ENCODE data around the gene ARMC9. TPM values are rescaled to one million over a fixed set of nuclear protein-coding genes. Genes with fewer than 3 reads are reported as not detected.
"Not testable (repeated sequence)": the region's sequence is repeated elsewhere in the genome, so short reads cannot be mapped to it uniquely, and the experiment has no call there.

The ARMC9 gene
- total RNA-seq, 1 donor from 2014 or later: 3.9 TPM

DNA sequence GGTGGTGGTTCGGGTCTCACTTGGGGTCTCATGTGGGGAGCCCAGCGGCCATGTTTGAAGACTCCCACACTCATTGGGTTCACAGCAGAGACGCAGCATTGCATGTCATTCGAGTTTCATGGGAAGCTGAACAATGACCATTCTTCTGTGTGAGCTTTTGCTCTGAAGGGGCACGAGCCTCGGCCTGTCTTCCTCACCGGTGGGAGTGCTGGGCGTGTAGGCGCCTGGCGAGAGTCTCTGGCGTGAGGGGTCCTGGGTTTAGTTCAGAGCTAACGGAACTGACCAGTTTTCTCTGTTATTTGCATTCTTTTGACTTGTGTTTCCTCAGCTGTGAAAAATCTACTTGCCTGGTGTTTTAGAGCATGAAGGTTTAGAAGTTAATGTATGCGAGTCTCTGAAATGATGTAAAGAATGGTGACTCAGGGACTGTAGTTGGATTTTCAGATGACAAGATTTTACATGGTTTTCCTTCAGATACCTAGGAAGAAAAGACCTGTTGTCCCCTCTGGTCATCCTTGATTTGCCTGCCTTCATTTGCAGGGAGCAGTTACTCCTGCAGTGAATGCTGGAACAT is 98.1 kb downstream of the ARMC9 start:
- intact Hi-C loops (cut with DNase I): loop anchor here (5.0 kb wide), 2 partner anchors 49 to 61 kb away; no protein-coding TSS in a partner anchor
- DNase-seq (ENCODE audit: low spot score): no peak

DNA sequence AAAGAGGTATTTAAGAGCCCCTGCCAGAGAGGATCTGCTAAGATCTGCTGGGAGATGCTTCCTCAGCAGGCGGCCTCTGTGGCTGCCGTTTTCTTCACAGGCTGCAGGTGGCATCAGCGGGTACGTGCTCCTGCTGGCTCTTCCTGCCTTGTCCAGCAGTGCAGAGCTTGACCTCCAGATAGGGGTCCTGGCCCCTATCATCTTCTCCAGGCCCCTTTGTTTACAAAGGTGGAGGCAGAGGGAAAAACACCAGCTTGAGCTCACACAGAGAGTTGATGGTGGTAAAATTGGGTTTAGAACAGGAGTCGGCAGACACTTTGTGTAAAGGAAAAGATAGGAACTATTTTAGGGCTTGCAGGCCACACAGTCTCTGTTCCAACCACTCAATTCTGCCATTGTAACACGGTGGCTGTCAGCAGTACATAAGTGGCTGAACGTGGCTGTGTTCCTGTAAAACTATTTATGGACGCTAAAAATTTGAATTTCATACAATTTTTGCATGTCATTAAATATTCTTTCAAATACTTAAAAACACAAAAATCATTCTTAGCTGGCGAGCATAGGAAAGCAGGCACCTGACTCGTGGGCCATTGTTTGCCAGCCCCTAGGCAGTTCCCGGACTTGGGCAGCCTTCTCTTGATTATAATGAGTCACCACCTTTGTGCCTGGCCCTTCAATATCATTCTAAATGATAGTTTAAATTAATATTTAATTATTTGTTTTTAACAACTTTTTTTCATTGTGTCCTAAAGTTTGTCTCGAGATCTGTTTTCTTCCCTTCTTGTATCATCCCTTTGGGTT is 98.9 kb downstream of the ARMC9 start:
- intact Hi-C loops (cut with DNase I): loop anchor here (5.0 kb wide), 2 partner anchors 50 to 60 kb away; no protein-coding TSS in a partner anchor
- no peak for DNase-seq (ENCODE audit: low spot score)

DNA sequence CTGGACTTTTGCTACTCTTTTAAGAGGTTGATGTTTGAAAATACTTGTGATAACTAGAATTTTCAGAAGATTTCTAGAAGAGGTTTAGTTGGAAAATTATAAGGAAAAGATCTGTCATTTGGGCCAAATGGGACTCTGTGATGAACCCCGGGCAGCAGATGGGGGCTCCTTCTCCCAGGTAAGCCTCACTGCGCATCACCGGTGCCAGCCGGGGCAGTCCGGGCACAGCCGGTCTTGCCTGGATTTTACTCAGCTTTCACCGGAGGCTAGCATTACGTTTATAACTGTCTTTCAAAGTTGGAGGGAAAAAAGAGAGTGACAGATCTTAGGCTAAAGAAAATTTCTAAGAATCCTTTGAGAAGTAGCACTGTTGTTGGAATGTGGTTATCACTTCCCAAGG is 99.7 kb downstream of the ARMC9 start:
- intact Hi-C loops (cut with DNase I): loop anchor here (5.0 kb wide), 2 partner anchors 51 to 59 kb away; no protein-coding TSS in a partner anchor
- no peak for DNase-seq (ENCODE audit: low spot score)

DNA sequence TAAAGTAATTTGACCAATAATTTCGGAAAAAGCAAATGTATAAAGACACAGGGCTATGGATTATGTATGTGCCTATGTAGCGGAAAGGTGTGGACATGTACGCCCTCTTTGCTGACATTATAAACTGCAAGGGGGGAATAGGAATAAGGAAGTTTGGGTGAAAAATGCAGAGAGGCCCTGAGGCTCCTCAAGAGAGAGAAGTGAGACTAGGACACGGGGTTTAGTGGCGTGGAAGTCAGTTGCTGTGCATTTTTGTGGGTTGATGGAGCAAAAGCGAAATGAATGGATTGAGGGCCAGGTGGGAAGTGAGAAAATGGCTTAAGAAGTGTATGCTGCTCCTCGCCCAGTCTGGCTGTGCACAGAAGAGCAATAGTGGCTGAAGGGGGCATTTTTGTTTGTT is 100.8 kb downstream of the ARMC9 start:
- no peak for DNase-seq (ENCODE audit: low spot score)
- intact Hi-C loops (cut with DNase I): loop anchor here (5.0 kb wide), 2 partner anchors 52 to 58 kb away; no protein-coding TSS in a partner anchor

DNA sequence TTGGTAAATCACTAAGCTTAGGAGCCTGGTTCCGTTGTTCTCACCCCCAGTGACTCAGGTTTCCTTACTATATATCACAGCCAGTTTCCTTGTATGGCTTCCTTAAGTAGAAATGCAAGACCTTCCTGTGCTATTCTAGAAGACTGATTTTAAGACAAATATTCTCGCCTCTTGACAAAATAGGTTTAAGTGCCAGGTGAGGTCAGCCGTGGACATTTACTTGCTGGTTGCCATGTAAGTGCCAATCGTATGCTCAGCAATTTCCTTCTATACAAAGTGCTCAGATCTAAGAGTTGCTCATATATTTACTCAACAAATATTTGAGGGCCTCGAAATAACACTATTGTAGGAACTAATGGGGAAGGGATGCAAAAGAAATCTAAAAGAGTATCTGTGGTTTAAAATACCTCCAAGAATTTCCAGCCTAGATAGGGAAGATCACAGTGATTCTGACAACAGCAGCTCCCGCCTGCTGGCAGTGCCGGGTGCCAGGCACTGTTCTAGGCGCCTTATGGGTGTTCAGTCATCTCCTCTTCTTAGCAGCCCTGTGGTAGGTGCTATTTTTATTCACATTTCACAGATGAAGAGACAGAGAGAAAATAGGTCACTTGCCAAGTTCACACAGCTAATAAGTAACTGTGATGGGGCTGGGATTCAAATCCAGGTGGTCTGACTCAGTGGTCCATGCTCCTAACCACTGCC is 101.7 kb downstream of the ARMC9 start:
- DNase-seq (ENCODE audit: low spot score): no peak
- intact Hi-C loops (cut with DNase I): no loop called here

DNA sequence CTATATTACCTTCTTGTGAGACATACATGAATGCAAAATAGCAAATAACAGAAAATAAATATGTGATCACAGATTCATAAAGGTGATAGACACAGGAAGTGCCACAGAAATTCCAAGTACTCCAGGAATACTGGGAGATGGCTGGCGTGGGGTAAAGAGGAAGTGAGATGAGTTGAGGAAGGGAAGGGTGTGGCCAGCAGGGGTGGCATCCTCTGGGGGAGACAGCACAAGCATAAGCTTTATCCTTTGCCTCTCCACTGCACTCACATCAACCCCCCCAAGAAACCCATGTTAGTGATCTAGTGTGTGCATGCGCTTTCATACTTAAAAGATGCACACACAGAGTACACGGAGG is 102.3 kb downstream of the ARMC9 start:
- DNase-seq (ENCODE audit: low spot score): no peak
- intact Hi-C loops (cut with DNase I): no loop called here

DNA sequence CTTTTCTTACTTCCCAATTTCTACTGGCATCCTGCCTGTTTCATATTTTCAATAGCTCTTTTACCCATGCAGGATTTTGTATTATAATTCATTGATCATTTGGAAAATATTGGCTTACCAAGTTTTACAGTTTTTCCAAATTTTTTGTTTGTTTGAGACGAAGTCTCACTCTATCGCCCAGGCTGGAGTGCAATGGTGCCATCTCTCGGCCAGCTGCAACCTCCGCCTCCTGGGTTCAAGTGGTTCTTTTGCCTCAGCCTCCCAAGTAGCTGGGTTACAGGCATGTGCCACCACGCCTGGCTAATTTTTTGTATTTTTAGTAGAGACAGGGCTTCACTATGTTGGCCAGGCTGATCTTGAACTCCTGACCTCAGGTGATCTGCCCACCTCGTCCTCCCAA is 105.8 kb downstream of the ARMC9 start:
- intact Hi-C loops (cut with DNase I); DNase-seq (ENCODE audit: low spot score): not testable (repeated sequence)

DNA sequence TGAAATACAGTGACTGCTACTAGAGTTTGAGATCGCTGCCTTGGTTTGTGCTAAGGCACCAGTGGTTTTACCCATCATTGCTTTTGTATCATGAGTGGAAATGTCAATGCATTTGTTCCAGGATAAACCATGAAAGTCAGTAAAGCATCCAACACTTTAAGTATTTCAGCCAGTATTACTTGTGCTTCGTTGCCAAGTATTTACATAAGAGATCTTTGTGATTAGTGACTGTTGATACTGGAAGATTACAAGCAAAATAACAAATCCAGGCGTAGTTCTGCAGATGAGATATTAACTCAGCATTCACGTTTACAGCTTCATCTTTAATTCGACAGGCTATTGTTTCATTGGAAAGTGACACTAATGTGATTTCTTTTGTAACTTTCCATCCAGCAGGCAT is 106.8 kb downstream of the ARMC9 start:
- DNase-seq (ENCODE audit: low spot score): no peak
- intact Hi-C loops (cut with DNase I): no loop called here

DNA sequence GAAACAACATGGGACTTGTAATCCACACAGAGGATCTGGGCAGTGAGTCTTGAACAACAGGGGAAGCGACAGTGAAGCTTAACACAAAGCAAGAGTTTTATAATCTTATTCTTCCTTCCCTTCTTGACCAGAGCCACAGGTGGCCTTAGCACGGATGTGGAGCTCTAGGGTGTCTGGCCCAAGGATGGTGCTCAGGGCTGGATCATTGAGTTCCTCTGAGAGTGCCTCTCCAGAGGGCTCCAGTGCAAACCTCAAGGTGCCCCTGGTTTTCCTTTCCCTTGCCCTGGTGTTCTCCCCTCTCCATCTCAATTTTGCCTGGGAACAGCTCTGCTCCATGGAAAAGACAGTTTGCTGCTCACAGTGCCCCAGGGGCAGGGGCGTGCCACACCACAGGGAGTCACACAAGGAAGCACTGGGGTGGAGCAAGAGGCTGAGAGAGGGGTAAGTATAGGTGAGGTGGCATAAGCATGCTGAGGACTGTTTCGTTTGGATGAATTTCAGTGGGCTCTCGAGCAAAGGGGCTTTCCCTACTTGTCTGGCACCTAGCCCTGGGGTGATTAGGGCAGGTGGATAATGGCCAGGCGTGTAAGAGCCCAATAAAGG is 108.5 kb downstream of the ARMC9 start:
- DNase-seq (ENCODE audit: low spot score): no peak
- intact Hi-C loops (cut with DNase I): no loop called here

DNA sequence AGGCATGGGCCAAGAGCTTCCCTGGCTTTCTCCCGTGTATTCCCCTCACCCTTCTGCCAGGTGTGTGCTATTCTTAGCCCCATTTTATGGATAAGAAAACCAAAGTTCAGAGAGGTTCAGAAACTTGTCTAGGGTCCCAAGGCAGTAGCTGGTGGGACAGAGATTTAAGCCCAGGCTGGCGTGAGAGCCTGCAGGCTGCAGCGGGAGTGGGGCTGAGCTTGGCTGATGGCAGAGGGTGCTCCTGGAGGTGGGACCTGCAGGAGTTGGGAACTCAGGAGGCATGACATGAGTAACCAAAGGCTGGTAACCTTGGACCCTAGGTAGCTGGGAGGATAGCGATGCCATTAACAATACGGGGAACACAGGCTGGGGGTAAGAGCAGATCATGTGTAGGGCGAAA is 109.8 kb downstream of the ARMC9 start:
- no peak for DNase-seq (ENCODE audit: low spot score)
- intact Hi-C loops (cut with DNase I): no loop called here

DNA sequence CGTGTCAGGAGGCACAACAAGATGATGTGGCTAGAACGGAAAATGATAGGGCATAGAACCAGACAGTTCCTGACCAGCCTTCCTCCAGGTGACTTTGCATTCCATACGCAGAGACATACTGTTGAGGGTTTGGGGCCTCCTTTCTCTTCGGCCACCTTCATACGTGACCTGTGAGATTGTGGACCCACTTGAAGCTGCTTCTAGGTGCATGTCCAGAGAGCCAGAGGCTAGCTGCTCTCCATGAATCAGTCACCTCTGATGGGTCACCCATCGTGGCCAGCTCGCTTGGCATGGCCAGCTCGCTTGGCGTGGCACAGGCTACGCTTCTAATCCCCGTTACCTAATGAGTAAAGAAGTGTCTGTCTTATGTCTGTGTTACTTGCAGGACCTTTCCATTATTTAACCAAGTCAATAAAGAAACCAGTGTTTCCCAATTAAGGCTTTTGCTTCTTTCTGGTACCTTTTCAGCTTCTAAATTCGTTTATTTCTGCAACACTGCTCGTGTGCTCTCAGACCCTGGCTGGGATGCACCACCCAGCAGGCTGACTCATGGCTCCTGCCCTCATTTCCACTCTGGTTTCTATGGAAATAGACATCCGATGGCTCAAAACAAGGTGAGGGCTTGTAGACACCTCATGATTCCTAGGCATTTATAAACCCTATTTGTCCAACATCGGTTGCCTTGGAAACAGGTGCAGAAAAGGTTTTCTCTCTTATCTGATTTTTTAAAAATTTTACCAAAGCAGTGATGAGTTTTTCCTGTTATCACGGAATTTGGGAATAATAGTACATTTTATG is 110.4 kb downstream of the ARMC9 start:
- DNase-seq (ENCODE audit: low spot score): no peak
- intact Hi-C loops (cut with DNase I): no loop called here

DNA sequence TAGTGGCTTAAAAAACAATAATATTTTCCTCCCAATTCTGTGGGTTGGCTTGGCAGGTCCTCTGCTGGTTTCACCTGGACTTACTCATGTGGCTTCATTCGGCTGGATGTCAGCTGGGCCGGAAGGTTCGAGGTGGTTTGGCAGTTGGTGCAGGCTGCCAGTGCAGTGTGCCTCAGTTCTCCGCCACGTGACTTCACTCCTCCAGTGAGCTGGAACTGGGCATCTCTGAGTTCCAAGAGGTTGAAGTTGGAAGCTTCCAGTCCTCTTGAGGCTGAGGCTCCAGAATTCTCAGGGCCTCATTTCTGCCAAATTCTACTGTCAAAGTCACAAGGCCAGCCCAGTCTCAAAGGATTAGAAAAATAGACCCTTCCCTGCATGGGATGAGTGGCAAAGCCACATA is 113.6 kb downstream of the ARMC9 start:
- intact Hi-C loops (cut with DNase I): no loop called here
- DNase-seq (ENCODE audit: low spot score): no peak

DNA sequence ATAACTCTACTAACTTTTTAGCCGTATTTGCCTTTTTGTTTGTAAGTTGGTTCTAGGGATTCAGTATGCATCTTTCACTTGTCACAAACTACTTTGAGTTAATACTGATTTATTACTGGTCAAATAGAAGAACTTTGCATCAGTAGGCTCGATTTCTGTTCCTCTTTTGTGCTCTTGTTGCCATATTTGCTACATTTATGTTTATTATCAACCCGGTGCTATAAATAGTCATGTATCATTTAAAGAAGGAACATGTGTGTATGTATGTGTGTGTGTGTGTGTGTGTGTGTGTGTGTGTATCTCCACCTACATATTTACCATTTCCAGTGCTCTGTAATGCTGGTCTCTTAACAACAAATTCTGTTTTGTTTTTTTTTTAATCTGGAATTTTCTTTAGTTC is 117.5 kb downstream of the ARMC9 start:
- intact Hi-C loops (cut with DNase I): loop anchor here (5.0 kb wide), 1 partner anchor 36 kb away; no protein-coding TSS in a partner anchor
- no peak for DNase-seq (ENCODE audit: low spot score)

DNA sequence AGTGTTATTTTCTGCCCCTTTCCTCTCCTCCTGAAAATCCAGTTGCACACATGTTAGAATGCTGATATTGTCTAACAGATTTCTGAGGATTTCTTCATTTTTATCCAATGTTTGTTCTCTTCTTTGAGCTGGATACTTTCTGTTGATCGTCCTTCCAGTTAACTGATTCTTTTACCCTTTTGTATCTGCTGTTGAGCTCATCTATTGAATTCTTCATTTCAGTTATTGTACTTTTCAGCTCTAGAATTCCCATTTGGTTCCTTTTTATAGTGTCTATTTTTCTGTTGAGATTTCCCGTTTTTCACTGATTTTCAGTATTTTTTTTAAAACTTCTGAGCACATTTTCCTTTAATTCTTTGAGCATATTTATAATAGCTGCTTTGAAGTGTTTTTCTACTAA is 119.1 kb downstream of the ARMC9 start:
- no peak for DNase-seq (ENCODE audit: low spot score)
- intact Hi-C loops (cut with DNase I): loop anchor here (5.0 kb wide), 1 partner anchor 35 kb away; no protein-coding TSS in a partner anchor

DNA sequence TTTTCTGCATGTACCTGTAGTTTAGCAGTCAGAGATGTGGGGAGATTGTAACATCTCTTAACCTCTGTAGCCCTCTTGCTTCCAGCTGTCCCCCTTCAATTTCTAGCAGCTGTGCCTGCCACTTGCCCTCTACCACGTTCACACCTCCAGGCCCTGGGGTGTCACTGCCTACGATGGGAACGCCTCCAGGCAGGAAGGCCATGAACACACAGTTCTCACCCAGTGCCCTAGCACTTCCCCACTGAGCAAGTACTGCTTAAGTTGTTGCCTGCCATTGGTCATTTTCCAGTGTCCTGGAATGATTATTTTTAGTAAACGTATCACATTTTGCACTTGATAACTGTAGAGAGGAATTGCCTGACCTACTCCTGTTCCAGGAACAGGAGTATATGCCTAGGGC is 120.0 kb downstream of the ARMC9 start:
- intact Hi-C loops (cut with DNase I): loop anchor here (5.0 kb wide), 1 partner anchor 34 kb away; no protein-coding TSS in a partner anchor
- no peak for DNase-seq (ENCODE audit: low spot score)

DNA sequence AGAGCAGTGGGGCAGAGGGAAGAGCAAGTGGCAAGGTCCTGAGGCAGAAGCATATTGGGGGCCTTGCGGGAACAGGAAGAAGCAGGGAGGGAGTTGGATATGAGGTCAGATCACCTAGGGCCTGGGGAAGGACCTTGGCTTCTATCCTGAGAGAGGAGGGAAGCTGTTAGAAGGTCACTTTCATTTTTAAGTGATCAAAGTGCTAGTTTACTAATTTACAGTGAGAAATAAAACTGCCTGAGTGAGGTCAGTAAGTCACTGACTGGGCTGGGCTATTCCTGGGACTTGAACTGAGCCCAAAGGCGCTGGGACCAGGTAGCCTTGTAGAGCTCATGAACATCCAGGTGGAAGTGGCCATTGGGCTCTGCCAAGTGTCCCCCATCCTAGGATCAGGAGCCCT is 120.5 kb downstream of the ARMC9 start:
- intact Hi-C loops (cut with DNase I): loop anchor here (5.0 kb wide), 1 partner anchor 33 kb away; no protein-coding TSS in a partner anchor
- no peak for DNase-seq (ENCODE audit: low spot score)

DNA sequence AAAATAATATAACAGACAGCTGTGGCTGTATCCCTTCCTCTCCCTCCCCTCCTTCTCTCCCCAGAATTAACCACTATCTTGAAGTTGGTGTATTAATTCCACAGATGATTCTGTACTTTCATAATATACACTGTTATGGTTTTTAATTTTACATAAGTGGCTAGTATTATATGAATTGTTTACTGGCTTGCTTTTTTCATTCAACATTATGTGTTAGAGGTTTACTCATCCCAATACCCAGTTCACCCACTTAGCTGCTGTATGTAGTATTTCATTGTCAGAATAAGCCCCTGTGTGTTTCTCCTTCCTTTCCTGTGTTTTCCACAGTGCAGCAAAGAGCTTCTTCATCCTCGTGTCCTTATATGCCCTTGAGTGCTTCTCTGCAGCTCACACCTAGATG is 121.4 kb downstream of the ARMC9 start:
- no peak for DNase-seq (ENCODE audit: low spot score)
- intact Hi-C loops (cut with DNase I): loop anchor here (5.0 kb wide), 1 partner anchor 32 kb away; no protein-coding TSS in a partner anchor

DNA sequence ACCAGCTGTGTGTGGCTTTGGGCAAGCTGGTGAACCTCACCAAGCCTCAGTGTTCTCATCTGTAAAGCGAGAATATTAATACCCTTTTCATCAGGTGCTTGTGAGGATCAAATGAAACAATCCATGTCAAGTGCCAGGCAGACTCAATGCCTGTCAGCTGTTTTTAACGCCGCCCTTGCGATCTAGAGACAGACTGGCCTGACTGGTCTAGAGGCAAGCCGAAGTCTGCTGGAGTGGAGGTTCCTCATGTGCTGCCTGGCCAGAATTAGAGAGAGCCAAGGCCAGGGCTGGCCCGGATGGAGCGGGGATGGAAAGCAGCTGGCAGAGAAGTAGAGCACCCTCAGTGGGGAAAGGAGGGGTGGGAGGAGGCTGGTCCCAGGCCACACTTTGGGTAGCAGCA is 122.6 kb downstream of the ARMC9 start:
- intact Hi-C loops (cut with DNase I): no loop called here
- no peak for DNase-seq (ENCODE audit: low spot score)

All from cardiac septum (tissue), 1 donor.